Stimulated activated CD8-positive, alpha-beta memory T cell treated with anti-CD3 and anti-CD28 coated beads, Interleukin-12 subunit alpha, Interleukin-12 subunit beta, amount 100 ng/mL, for 24 hours (primary cell): ENCODE measurements around the gene MAD1L1.
"Not testable (repeated sequence)": the region's sequence is repeated elsewhere in the genome, so short reads cannot be mapped to it uniquely, and the experiment has no call there.

Source experiments
- DNase-seq: peaks from one replicate; pipeline ENCODE4 v3.0.0-alpha.2; 2020; ENCODE audit errors: extremely low read depth

Gene MAD1L1

GRCh38 chr7:2046581-2047565, 185.9 kb downstream of the MAD1L1 start:
- DNase-seq: no peak

GRCh38 chr7:2045559-2046405, 187.0 kb downstream of the MAD1L1 start:
- DNase-seq: no peak

- no peak for DNase-seq
Observed at GRCh38 chr7:2044883-2045471, 187.8 kb downstream of the MAD1L1 start.

GRCh38 chr7:2044311-2044882, 188.3 kb downstream of the MAD1L1 start:
- DNase-seq: no peak

- DNase-seq: no peak
Observed at GRCh38 chr7:2043316-2044039, 189.3 kb downstream of the MAD1L1 start.

GRCh38 chr7:2042650-2043049, 190.1 kb downstream of the MAD1L1 start:
- no peak for DNase-seq

DNA sequence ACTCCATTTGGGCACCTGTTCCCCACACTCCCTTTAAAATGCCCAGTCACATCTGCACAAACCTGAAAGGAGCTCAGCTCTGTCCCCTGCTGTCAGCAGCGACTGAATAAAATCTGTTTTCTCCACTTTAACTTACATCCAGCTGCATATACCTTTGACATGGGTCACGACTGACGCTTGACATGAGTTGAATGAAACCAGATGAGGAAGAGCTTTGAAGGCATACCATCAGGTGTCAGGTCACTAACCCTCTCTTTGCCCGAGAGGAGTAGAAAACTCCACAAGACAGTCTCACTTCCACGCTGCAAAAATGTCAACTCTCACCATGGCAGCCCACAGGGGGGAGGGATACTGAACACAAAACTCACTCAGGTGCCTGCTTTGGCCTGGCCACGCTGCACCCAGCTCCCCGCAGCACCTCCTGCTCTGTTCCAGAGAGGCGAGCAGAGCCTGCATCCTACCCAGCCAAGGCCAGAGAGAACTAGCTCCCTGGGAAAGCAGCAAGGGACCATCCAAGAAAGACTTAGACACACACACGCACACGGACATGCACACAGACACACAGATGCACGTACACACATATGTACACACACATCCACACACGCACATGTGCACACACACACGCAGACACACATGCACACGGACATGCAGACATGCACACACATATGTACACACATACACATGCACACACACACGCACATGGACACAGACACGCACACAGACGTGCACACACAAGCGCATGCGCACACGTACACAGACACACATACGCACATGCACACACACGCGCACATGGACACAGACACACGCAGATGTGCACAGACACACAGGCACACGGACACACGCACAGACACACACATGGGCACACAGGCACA, 191.0 kb downstream of the MAD1L1 start:
- no peak for DNase-seq

- no peak for DNase-seq
Observed at GRCh38 chr7:2040893-2041270, 191.9 kb downstream of the MAD1L1 start.

DNA sequence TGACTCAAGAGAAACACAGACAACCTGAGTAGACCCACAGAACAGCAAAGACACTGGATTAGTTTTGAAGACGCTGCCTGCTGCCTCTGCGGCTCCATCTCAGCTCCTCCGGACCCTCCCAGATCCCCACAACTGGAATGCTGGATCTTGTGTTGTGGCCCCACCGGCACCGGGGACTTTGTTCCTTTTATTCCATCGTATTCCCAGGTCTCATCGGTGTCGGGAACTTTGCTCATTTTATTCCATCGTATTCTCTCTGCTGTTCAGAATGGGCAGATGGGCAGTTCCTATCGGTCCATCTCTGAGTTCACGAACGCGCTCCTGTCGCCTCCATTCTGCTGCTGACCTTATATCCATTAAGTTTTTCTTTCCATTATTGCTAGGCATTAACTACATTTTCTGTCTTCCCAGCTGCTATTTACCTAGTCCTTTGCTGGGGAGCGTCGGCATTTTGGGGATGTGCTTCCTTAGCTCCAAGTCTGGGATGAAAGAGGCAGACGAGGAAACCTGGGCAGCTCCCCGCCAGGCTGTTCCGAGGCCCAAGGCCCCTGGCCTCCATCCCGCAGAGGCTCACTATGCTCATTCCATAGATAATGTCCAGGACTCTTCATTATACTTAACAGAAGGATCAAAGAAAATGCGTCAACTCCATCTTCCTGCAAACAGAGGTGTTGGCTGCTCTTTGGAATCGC, 192.4 kb downstream of the MAD1L1 start:
- no peak for DNase-seq

DNA sequence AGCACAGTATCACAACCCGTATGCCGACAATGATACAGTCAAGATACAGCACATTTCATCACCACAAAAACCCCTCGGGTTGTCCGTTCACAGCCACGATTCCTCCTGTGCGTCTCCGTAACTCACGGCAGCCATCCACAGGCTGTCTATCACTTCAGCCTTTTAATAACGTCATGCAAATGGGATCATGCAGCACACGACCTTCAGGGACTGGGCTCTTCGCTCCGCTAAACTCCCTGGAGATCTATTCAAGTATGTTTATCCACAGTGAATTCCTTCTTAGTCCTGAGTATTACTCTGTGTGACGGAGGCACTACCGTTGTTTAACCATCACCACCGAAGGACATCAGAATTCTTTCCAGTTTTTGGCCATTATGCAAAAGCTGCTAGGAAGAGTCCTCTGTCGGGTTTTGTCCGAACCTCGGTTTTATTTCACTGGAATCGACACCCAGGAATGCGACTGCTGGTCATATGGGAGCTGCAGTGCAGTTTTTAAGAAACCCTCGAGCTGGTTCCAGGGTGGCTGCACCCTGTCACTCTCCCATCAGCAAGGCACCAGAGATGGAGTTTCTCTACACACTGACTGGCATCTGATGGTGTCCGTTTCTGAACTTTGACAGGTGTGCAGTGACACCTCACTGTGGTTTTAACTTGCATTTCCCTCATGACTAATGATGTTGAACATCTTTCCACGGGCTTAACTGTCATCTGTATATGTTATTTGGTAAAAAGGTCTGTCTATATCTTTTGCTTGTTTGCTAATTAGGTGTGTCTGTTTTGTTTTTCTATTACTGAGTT, 193.6 kb downstream of the MAD1L1 start:
- DNase-seq: no peak

- DNase-seq: no peak
Observed at GRCh38 chr7:2037808-2038522, 194.8 kb downstream of the MAD1L1 start.

- no peak for DNase-seq
Observed at GRCh38 chr7:2037301-2037807, 195.4 kb downstream of the MAD1L1 start.

DNA sequence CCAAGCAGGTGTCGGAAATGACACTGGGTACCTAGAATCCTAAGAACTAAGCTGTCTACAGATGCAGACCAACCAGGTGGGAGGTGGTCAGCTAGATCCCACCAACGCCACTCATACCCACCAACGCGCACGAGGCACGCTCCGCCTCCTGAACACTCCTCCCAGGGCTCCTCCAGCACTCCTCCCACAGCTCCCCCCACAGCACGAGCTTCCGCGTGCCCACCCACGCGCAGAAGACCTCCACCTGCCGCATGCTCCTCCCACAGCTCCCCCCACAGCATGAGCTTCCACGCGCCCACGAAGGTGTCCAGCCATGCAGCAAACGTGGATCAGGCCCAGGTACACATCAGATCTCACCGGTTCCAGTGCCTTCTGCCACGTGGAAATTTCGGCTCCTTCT, 196.0 kb downstream of the MAD1L1 start:
- no peak for DNase-seq

DNA sequence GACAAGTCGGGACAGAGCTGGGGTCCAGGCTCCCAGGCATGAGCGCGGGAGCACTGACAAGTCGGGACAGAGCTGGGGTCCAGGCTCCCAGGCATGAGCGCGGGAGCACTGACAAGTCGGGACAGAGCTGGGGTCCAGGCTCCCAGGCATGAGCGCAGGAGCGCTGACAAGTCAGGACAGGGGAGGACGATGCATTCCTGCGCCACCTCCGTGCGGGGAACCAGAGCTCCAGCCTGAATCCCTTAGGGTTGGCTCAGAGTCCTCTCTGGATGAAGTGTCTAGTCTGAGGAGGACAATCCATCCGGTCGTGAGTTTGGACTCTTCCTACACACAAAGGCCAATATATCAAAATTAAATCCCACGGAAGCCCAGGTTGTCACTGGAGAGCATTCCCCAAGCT, 196.5 kb downstream of the MAD1L1 start:
- not testable (repeated sequence) for DNase-seq

DNA sequence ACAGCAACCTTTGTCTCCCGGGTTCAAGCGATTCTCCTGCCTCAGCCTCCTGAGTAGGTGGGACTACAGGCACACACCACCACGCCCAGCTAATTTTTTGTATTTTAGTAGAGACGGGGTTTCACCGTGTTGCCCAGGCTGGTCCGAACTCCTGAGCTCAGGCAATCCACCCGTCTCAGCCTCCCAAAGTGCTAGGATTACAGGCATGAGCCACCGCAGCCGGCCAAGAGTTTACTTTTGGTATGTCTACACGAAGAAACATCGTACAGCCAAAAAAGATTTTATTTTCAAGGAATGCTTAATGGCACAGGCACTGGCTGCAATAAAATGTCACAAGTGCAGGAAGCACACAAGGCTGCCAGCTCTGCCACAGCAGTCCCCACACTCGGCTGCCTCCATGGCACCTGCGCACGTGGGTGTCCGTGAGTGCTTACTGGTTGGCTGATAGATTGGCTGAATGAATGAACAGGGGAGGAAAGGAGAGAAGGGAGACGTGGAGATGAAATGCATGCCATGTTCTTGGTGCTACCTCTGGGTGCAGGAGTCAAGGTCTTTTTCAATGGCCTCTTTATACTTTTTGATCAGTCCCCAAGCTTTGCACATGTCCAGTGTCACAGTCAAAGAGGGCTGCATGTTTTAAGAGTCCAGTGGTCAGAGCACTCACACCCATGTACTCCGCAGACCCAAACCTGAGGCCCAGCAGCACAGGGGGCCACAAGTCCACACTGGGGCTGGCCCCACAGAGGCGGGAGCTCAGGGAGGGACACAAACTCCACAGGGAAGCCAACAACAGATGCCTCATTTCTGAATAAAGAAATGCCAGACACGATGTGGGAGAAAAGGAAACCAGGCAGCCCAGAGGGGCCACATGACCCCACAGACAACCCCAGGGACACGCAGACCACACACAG, 198.2 kb downstream of the MAD1L1 start:
- no peak for DNase-seq

DNA sequence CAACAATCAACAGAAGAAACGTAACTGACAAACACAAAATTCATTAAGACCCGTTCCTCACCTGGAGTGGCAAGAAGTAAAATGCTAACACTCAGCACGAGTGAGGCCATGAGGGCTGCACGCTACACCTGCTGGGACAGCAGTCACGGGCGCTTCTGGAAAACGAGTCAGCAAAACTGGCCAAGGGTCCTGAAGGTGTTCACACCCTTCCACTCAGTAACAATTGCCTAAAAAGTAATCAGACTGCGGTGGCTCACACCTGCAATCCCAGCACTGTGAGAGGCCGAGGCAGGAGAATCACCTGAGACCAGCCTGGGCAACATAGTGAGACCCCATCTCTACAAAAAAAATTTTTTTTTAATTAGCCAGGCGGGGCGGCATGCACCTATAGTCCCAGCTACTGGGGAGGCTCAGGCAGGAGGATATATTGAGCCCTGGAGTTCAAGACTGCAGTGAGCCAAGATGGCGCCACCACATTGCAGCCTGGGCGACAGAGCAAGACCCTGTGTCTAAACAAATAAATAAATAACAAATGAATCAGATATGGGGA, 199.1 kb downstream of the MAD1L1 start:
- DNase-seq: no peak
